Activated T-cell treated with anti-CD3 and anti-CD28 coated beads, Interleukin-2, amount 50 U/mL, for 24 hours (primary cell): ENCODE measurements around the gene TAF5.

Experiments used
- DNase-seq: peaks from one replicate; pipeline ENCODE4 v3.0.0-alpha.2; 2020
- H3K27ac Mint-ChIP-seq: 2 replicates; pipeline ENCODE4 v1.8.0; 2020; ENCODE audit warnings: mild to moderate bottlenecking, mixed read lengths
- H3K27me3 Mint-ChIP-seq: 2 replicates; pipeline ENCODE4 v1.8.0; 2020; ENCODE audit warnings: mixed read lengths
- H3K36me3 Mint-ChIP-seq: 2 replicates; pipeline ENCODE4 v1.8.0; 2020; ENCODE audit warnings: low read depth, mixed read lengths
- H3K4me1 Mint-ChIP-seq: 2 replicates; pipeline ENCODE4 v1.8.0; 2020; ENCODE audit warnings: low read depth, mixed read lengths
- H3K4me3 Mint-ChIP-seq: 2 replicates; pipeline ENCODE4 v1.8.0; 2020; ENCODE audit warnings: mild to moderate bottlenecking, moderate library complexity, mixed read lengths
- H3K9me3 Mint-ChIP-seq: 2 replicates; pipeline ENCODE4 v1.8.0; 2020; ENCODE audit warnings: mixed read lengths

Gene TAF5

DNA sequence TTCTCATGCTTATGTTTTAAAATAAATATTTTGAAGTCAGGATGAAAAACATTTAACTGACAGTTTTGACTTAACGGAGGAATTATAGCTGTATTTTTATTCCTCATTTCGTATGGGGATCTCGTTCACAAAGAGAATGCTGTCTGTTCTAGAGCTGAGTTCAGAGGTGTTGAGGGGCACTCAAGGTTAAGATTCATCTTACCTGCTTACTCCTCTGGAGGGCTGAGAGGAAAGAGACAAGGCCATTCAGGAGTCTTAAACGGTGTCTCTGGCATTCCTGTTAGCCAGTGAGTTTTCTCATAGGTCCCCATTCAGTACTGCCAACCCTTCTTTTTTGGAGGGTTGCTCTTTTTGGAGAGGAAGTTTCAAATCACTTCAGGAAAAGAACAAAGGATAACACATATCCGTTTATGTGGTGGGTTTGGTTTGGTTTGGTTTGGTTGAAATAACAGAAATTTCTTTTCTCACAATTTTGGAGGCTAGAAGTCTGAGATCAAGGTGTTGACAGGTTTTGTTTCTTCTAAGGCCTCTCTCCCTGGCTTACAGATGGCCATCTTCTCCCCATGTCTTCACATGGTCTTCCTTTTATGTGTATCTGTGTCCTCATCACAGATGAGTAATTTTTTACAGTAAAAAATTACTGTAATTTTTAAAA, 61.3 kb downstream of the TAF5 start:
- Mint-ChIP-seq H3K4me1 (peaks cover 41% of the 10 kb centered on the region), H3K36me3 (peaks cover 98% of the 10 kb centered on the region), H3K27me3 (no peaks in the 10 kb centered on the region), H3K27ac (peak overlapping the region; percentile 58), H3K4me3 (no peak overlapping the region), H3K9me3 (no peaks in the 10 kb centered on the region)
- no peak for DNase-seq

DNA sequence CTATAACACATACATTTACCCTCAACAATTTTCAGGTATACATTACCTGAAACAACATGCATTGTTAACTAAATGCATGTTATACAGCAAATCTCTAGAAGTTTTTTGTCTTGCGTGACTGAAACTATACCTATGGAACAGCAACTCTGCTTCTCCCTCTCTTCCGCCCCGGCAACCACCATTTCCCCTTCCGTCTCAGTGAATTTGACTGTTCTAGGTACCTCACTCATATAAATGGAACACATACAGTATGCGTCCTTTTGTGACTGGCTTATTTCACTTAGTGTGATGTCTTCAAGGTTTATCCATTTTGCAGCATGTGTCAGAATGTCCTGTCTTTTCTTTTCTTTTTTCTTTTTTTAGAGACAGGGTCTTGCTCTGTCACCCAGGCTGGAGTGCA, 61.9 kb downstream of the TAF5 start:
- Mint-ChIP-seq H3K27me3 (no peaks in the 10 kb centered on the region), H3K36me3 (peaks cover 98% of the 10 kb centered on the region), H3K4me1 (peaks cover 41% of the 10 kb centered on the region), H3K4me3 (no peak overlapping the region), H3K9me3 (no peaks in the 10 kb centered on the region), H3K27ac (peak overlapping the region; percentile 58)
- DNase-seq = no peak

DNA sequence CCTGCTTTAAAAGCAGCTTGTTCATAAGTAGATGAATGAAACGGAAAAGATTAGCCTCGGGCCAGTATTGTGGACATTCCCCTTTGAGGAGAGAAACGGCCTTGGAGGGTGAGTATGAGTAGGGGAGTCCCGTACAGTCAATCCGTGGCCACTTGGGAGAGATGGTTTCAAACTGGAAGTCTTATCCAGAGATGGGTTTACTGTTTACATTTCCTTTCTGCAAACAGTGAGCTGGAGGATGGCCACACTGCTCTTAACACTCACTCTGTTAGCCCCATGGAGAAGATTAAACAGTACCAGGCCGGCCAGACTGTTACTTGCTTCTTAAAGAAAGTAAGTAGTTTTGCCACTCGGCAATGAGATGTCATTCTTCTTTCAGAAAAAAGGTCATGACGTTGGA, 64.1 kb downstream of the TAF5 start:
- Mint-ChIP-seq H3K27ac (peak overlapping the region; percentile 7), H3K4me1 (peaks cover 37% of the 10 kb centered on the region), H3K36me3 (peaks cover 99% of the 10 kb centered on the region), H3K9me3 (no peaks in the 10 kb centered on the region), H3K27me3 (no peaks in the 10 kb centered on the region), H3K4me3 (no peak overlapping the region)
- no peak for DNase-seq

DNA sequence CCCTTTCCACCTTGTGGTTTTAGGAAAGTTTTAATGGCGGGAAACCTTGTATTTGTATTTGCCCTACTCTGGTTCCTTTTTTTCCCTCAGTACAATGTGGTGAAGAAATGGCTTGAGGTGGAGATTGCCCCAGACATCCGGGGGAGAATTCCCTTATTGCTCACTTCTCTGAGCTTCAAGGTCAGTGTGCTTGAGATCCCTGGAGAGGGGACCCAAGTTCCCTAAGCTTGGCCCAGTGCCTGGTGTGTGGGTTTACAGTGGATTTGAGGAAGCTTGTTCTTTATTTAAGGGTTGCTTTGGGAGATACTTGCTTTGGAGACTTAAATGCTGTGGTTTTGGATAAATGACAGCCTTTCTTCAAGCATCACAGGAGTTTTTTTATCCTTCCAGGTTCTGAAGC, 66.1 kb downstream of the TAF5 start:
- no peak for DNase-seq
- Mint-ChIP-seq H3K4me3 (no peak overlapping the region), H3K27ac (peak overlapping the region; percentile 23), H3K4me1 (peaks cover 17% of the 10 kb centered on the region), H3K9me3 (no peaks in the 10 kb centered on the region), H3K27me3 (no peaks in the 10 kb centered on the region), H3K36me3 (peaks cover 98% of the 10 kb centered on the region)
